SW 1271 (cell line): ENCODE results near the gene UNC119.
A peak's percentile ranks its signal among the peaks of the same experiment; 100 is the strongest.
"Not testable (repeated sequence)": the region's sequence is repeated elsewhere in the genome, so short reads cannot be mapped to it uniquely, and the experiment has no call there.

Experiments
- DNase-seq, 2 experiments: peaks; one replicate each; lab custom pipeline; 2025; lab: John Stamatoyannopoulos, UW

UNC119 gene

GRCh38 chr17:28552176-28552999 lies at the start of gene UNC119:
UNC119 (minus strand) TSS chr17:28552624; CDS start chr17:28552557, 67 bp downstream.
- peak in 1 of 2 experiments; percentile 62 for DNase-seq

- DNase-seq: peak; percentile 29 to 72
Observed at GRCh38 chr17:28599311-28600184, 47.1 kb upstream of the UNC119 start.

GRCh38 chr17:28598799-28599310 lies 46.4 kb upstream of the UNC119 start, which contains the start of gene SPAG5:
SPAG5 (minus strand) TSS chr17:28599025; CDS start chr17:28598946, 79 bp downstream.
- DNase-seq: peak; percentile 70 to 94

GRCh38 chr17:28598389-28598788 lies 46.0 kb upstream of the UNC119 start:
- DNase-seq: no peak

- DNase-seq: no peak
Observed at GRCh38 chr17:28597606-28598383, 45.4 kb upstream of the UNC119 start.

- no peak for DNase-seq
Observed at GRCh38 chr17:28592260-28592659, 39.8 kb upstream of the UNC119 start.

- DNase-seq: no peak
Observed at GRCh38 chr17:28585851-28586250, 33.4 kb upstream of the UNC119 start.

- DNase-seq: no peak
Observed at GRCh38 chr17:28584434-28584833, 32.0 kb upstream of the UNC119 start.

- no peak for DNase-seq
Observed at GRCh38 chr17:28582513-28582912, 30.1 kb upstream of the UNC119 start.

GRCh38 chr17:28580959-28581358 lies 28.5 kb upstream of the UNC119 start:
- DNase-seq: no peak

- DNase-seq: no peak
Observed at GRCh38 chr17:28579526-28579925, 27.1 kb upstream of the UNC119 start.

GRCh38 chr17:28578246-28579195 lies 26.1 kb upstream of the UNC119 start:
- no peak for DNase-seq

GRCh38 chr17:28577466-28577824 lies 25.0 kb upstream of the UNC119 start:
- DNase-seq: no peak

- peak; percentile 55 to 69 for DNase-seq
Observed at GRCh38 chr17:28576758-28577465, 24.5 kb upstream of the UNC119 start, which contains the start of gene ALDOC. ALDOC (minus strand) TSS chr17:28576895; CDS start chr17:28575532, 1,363 bp downstream.

GRCh38 chr17:28576016-28576415 lies 23.6 kb upstream of the UNC119 start:
- DNase-seq: not testable (repeated sequence)

GRCh38 chr17:28575126-28575795 lies 22.8 kb upstream of the UNC119 start:
- no peak for DNase-seq

GRCh38 chr17:28574526-28574925 lies 22.1 kb upstream of the UNC119 start:
- no peak for DNase-seq

- DNase-seq: no peak
Observed at GRCh38 chr17:28573966-28574480, 21.6 kb upstream of the UNC119 start.

- no peak for DNase-seq
Observed at GRCh38 chr17:28573521-28573920, 21.1 kb upstream of the UNC119 start.
